ENCODE measurements around the gene SCLY. TPM values are rescaled to one million over a fixed set of nuclear protein-coding genes. Genes with fewer than 3 reads are reported as not detected.

The SCLY gene
- polyA plus RNA-seq, 1 of the 3 experiments (the other 2 are of a cell fraction) = 20.9 TPM

DNA sequence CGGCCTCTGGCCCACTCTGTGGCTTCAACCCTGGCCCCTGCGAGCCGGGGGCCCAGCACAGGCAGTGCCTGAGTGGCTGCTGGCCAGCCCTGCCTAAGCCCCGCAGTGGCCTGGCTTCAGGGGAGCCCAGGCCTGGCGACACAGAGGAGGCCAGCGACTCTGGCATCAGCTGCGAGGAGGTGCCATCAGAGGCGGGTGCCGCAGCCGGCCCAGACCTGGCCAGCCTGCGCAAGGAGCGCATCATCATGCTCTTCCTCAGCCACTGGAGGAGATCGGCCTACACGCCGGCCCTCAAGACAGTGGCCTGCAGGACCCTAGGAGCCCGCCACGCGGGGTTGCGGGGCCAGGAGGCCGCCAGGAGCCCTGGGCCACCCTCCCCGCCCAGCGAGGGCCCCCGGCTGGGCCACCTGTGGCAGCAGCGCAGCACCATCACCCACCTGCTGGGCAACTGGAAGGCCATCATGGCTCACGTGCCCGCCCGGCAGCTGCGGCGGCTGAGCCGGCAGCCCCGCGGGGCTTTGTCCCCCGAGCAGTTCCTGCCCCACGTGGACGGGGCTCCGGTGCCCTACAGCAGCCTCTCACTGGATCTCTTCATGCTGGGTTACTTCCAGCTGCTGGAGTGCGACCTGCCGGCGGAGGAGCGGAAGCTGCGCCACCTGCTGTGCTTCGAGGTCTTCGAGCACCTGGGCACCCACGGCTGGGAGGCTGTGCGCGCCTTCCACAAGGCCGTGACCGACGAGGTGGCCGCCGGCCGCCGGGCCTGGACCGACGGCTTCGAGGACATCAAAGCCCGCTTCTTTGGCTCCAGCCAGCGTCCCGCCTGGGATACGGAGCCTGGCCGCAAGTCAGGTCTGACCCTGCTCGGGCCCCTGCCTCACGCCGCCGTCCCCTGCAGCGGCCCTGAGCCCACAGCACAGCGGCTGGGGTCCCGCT lies 70.2 kb downstream of the SCLY start:
- Histone ChIP-seq H3K4me2 (no peak overlapping the region), H3K9ac (no peak overlapping the region), H3K27ac (ENCODE audit: low read depth in 2 of 2, low read length in 1 of 2) (no peak overlapping the region), H3K9me3 (no peaks in the 10 kb centered on the region), H2AFZ (ENCODE audit: low read depth) (no peak overlapping the region), H3K4me1 (ENCODE audit: control insufficient read depth in 1 of 2, insufficient read depth in 2 of 2, low read depth in 1 of 2, low read length in 1 of 2) (no peaks in the 10 kb centered on the region; a peak in 1 of 4 replicates), H3K9me2 (no peaks in the 10 kb centered on the region), H3K27me3 (ENCODE audit: insufficient read depth) (no peaks in the 10 kb centered on the region), H4K20me1 (ENCODE audit: insufficient read depth) (no peaks in the 10 kb centered on the region), H3K79me2 (ENCODE audit: insufficient read depth) (no peaks in the 10 kb centered on the region), H3K4me3 (ENCODE audit: low read depth in 2 of 2, low read length in 1 of 2) (no peak overlapping the region), H3F3A (replicated peaks; ENCODE audit: insufficient read depth) (no peaks in the 10 kb centered on the region), H3K36me3 (replicated peaks in 1 of 2; ENCODE audit: control insufficient read depth in 1 of 2, insufficient read depth in 2 of 2, low read length in 1 of 2) (no peaks in the 10 kb centered on the region)
- ChIA-PET POLR2A (no interaction called here), CTCF (no interaction called here)
- TF ChIP-seq REST (IDR thresholded peaks at IDR 0.05; ENCODE audit: low read depth, low read length) = no peak
- no peak for TF ChIP-seq EP300 (IDR thresholded peaks at IDR 0.05; ENCODE audit: borderline replicate concordance in 1 of 2, low read depth in 1 of 2, low read length in 1 of 2)
- TF ChIP-seq MAX (IDR thresholded peaks at IDR 0.05; ENCODE audit: low read depth) = no peak
- TF ChIP-seq NFIC (IDR thresholded peaks at IDR 0.05; ENCODE audit: borderline replicate concordance) = no peak
- no peak for TF ChIP-seq MXI1 (IDR thresholded peaks at IDR 0.05; ENCODE audit: low read depth, low read length)
- no peak for TF ChIP-seq RXRA (IDR thresholded peaks at IDR 0.05; ENCODE audit: borderline replicate concordance, low read depth)
- TF ChIP-seq NRF1 (IDR thresholded peaks at IDR 0.05; ENCODE audit: low read depth, low read length) = no peak
- no peak for TF ChIP-seq ZBTB33 (IDR thresholded peaks at IDR 0.05; ENCODE audit: borderline replicate concordance, low read depth)
- TF ChIP-seq GABPA (IDR thresholded peaks at IDR 0.05; ENCODE audit: low read depth) = no peak
- no peak for TF ChIP-seq ELF1 (IDR thresholded peaks at IDR 0.05)
- TF ChIP-seq SMC3 (IDR thresholded peaks at IDR 0.05; ENCODE audit: low read depth, low read length) = no peak
- TF ChIP-seq, protein P1, sequence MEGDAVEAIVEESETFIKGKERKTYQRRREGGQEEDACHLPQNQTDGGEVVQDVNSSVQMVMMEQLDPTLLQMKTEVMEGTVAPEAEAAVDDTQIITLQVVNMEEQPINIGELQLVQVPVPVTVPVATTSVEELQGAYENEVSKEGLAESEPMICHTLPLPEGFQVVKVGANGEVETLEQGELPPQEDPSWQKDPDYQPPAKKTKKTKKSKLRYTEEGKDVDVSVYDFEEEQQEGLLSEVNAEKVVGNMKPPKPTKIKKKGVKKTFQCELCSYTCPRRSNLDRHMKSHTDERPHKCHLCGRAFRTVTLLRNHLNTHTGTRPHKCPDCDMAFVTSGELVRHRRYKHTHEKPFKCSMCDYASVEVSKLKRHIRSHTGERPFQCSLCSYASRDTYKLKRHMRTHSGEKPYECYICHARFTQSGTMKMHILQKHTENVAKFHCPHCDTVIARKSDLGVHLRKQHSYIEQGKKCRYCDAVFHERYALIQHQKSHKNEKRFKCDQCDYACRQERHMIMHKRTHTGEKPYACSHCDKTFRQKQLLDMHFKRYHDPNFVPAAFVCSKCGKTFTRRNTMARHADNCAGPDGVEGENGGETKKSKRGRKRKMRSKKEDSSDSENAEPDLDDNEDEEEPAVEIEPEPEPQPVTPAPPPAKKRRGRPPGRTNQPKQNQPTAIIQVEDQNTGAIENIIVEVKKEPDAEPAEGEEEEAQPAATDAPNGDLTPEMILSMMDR (IDR thresholded peaks at IDR 0.05) = no peak
- no peak for TF ChIP-seq TAF1 (IDR thresholded peaks at IDR 0.05; ENCODE audit: borderline replicate concordance, low read depth, low read length)
- no peak for TF ChIP-seq POLR2AphosphoS5 (IDR thresholded peaks at IDR 0.05; ENCODE audit: low read depth, low read length)
- TF ChIP-seq, protein P2, sequence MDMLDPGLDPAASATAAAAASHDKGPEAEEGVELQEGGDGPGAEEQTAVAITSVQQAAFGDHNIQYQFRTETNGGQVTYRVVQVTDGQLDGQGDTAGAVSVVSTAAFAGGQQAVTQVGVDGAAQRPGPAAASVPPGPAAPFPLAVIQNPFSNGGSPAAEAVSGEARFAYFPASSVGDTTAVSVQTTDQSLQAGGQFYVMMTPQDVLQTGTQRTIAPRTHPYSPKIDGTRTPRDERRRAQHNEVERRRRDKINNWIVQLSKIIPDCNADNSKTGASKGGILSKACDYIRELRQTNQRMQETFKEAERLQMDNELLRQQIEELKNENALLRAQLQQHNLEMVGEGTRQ (IDR thresholded peaks at IDR 0.05; ENCODE audit: borderline replicate concordance, low read depth, low read length) = no peak
- WGBS (ENCODE audit: low lambda C conversion rate) = 83% methylated on average over 27 of the region's 68 CpGs
- no peak for DNase-seq

Data from SK-N-SH (cell line).